ENCODE measurements around the gene TTLL3. TPM values are rescaled to one million over a fixed set of nuclear protein-coding genes. Genes with fewer than 3 reads are reported as not detected.

TTLL3 gene
- total and polyA plus RNA-seq, 2 of the 13 experiments (the other 11 are each of a cell fraction or from before 2014, with no cell fraction given): 9.5 to 51.2 TPM

DNA sequence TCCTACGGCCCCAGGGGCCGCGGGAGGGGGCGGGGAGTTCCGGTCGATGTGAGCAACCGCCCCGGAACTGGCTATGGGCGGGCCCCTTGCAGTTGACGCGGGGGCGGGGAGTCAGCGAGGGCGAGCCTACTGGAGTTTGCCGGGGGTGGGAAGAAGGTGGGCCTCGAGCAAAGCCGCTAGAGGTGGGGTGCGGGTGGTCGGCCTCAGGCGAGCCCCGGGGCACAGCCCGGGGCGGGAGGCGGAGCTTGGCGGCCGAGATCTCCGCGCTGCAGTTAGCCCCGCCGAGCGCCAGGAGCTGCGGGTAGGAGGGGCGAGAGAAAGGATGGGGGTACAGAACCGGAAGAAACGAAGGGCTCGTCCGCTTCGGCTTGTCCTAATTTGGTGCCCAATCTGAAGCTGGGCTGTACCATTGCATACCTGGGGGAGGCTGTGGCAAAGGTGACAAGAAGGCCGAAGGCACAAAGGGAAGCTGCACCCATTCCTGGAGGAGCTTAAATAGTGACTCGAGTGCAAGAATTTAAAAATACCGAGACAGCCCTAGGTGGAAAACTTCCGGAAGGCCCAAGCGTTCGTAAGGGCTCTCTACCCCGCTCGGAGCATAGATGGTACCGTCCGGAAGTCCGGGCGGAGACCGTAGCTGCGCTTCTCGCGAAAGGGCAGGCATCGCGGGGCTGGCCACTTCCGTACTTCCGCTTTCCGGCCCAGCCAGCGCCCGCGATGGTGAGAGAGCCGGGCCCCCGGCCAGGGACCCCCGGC, 17.5 kb upstream of the TTLL3 start, which contains the start of the genes ARPC4 and TADA3 (continued):
- TF ChIP-seq, protein P1, sequence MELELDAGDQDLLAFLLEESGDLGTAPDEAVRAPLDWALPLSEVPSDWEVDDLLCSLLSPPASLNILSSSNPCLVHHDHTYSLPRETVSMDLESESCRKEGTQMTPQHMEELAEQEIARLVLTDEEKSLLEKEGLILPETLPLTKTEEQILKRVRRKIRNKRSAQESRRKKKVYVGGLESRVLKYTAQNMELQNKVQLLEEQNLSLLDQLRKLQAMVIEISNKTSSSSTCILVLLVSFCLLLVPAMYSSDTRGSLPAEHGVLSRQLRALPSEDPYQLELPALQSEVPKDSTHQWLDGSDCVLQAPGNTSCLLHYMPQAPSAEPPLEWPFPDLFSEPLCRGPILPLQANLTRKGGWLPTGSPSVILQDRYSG (CRISPR knock-in tag; IDR thresholded peaks at IDR 0.05): 0 out of 2 replicates have a peak, but pooled peaks have one; percentile 53
- TF ChIP-seq SMC3 (IDR thresholded peaks at IDR 0.05; ENCODE audit: low read length) (no peak; the same call in 1 of the 2 replicates), ZNF629 (CRISPR knock-in tag; conservative IDR thresholded peaks at IDR 0.05) (no peak), RBM39 (IDR thresholded peaks at IDR 0.05; ENCODE audit: low read depth, low read length, poor library complexity, severe bottlenecking) (peak; percentile 54), GABPB1 (CRISPR knock-in tag; IDR thresholded peaks at IDR 0.05) (peak; percentile 92), CCAR2 (optimal IDR thresholded peaks at IDR 0.05; ENCODE audit: low read depth, low read length) (no peak), RXRA (CRISPR knock-in tag; IDR thresholded peaks at IDR 0.05) (peak; percentile 60), ISL2 (CRISPR knock-in tag; IDR thresholded peaks at IDR 0.05) (peak; percentile 27; the same call in 1 of the 2 replicates), HOXA3 (CRISPR knock-in tag; IDR thresholded peaks at IDR 0.05) (peak; percentile 37; the same call in 1 of the 2 replicates)
- TF ChIP-seq, protein P2, sequence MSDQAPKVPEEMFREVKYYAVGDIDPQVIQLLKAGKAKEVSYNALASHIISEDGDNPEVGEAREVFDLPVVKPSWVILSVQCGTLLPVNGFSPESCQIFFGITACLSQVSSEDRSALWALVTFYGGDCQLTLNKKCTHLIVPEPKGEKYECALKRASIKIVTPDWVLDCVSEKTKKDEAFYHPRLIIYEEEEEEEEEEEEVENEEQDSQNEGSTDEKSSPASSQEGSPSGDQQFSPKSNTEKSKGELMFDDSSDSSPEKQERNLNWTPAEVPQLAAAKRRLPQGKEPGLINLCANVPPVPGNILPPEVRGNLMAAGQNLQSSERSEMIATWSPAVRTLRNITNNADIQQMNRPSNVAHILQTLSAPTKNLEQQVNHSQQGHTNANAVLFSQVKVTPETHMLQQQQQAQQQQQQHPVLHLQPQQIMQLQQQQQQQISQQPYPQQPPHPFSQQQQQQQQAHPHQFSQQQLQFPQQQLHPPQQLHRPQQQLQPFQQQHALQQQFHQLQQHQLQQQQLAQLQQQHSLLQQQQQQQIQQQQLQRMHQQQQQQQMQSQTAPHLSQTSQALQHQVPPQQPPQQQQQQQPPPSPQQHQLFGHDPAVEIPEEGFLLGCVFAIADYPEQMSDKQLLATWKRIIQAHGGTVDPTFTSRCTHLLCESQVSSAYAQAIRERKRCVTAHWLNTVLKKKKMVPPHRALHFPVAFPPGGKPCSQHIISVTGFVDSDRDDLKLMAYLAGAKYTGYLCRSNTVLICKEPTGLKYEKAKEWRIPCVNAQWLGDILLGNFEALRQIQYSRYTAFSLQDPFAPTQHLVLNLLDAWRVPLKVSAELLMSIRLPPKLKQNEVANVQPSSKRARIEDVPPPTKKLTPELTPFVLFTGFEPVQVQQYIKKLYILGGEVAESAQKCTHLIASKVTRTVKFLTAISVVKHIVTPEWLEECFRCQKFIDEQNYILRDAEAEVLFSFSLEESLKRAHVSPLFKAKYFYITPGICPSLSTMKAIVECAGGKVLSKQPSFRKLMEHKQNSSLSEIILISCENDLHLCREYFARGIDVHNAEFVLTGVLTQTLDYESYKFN (CRISPR knock-in tag; conservative IDR thresholded peaks at IDR 0.05): peak; percentile 73
- TF ChIP-seq, protein P3, sequence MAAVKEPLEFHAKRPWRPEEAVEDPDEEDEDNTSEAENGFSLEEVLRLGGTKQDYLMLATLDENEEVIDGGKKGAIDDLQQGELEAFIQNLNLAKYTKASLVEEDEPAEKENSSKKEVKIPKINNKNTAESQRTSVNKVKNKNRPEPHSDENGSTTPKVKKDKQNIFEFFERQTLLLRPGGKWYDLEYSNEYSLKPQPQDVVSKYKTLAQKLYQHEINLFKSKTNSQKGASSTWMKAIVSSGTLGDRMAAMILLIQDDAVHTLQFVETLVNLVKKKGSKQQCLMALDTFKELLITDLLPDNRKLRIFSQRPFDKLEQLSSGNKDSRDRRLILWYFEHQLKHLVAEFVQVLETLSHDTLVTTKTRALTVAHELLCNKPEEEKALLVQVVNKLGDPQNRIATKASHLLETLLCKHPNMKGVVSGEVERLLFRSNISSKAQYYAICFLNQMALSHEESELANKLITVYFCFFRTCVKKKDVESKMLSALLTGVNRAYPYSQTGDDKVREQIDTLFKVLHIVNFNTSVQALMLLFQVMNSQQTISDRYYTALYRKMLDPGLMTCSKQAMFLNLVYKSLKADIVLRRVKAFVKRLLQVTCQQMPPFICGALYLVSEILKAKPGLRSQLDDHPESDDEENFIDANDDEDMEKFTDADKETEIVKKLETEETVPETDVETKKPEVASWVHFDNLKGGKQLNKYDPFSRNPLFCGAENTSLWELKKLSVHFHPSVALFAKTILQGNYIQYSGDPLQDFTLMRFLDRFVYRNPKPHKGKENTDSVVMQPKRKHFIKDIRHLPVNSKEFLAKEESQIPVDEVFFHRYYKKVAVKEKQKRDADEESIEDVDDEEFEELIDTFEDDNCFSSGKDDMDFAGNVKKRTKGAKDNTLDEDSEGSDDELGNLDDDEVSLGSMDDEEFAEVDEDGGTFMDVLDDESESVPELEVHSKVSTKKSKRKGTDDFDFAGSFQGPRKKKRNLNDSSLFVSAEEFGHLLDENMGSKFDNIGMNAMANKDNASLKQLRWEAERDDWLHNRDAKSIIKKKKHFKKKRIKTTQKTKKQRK (IDR thresholded peaks at IDR 0.05; ENCODE audit: low read length): no peak
- TF ChIP-seq, protein P4, sequence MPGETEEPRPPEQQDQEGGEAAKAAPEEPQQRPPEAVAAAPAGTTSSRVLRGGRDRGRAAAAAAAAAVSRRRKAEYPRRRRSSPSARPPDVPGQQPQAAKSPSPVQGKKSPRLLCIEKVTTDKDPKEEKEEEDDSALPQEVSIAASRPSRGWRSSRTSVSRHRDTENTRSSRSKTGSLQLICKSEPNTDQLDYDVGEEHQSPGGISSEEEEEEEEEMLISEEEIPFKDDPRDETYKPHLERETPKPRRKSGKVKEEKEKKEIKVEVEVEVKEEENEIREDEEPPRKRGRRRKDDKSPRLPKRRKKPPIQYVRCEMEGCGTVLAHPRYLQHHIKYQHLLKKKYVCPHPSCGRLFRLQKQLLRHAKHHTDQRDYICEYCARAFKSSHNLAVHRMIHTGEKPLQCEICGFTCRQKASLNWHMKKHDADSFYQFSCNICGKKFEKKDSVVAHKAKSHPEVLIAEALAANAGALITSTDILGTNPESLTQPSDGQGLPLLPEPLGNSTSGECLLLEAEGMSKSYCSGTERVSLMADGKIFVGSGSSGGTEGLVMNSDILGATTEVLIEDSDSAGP (CRISPR knock-in tag; IDR thresholded peaks at IDR 0.05; ENCODE audit: borderline replicate concordance): peak; percentile 23; the same call in 1 of the 2 replicates
- TF ChIP-seq, protein P5, sequence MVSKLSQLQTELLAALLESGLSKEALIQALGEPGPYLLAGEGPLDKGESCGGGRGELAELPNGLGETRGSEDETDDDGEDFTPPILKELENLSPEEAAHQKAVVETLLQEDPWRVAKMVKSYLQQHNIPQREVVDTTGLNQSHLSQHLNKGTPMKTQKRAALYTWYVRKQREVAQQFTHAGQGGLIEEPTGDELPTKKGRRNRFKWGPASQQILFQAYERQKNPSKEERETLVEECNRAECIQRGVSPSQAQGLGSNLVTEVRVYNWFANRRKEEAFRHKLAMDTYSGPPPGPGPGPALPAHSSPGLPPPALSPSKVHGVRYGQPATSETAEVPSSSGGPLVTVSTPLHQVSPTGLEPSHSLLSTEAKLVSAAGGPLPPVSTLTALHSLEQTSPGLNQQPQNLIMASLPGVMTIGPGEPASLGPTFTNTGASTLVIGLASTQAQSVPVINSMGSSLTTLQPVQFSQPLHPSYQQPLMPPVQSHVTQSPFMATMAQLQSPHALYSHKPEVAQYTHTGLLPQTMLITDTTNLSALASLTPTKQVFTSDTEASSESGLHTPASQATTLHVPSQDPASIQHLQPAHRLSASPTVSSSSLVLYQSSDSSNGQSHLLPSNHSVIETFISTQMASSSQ (IDR thresholded peaks at IDR 0.05; ENCODE audit: low read depth): no peak
- TF ChIP-seq, protein P5 (CRISPR knock-in tag; IDR thresholded peaks at IDR 0.05; ENCODE audit: borderline replicate concordance): peak; percentile 40; the same call in 1 of the 2 replicates

Data from HepG2 (cell line).